GM19328 (cell line): ENCODE data around the gene UBE2M.
"Not testable (repeated sequence)": the region's sequence is repeated elsewhere in the genome, so short reads cannot be mapped to it uniquely, and the experiment has no call there.

Source experiments
- ATAC-seq: cut with Tn5 transposase; IDR thresholded peaks from one replicate; pipeline ENCODE4 v1.9.1; 2021; ENCODE audit warnings: mild to moderate bottlenecking, moderate library complexity; ENCODE audit not compliant: unreplicated experiment

The UBE2M gene

GRCh38 chr19:58542641-58543372, 15.6 kb downstream of the UBE2M start:
- ATAC-seq = not testable (repeated sequence)

- ATAC-seq = not testable (repeated sequence)
Observed at GRCh38 chr19:58539169-58539559, 19.2 kb downstream of the UBE2M start.

GRCh38 chr19:58538257-58539168, 19.9 kb downstream of the UBE2M start:
- no peak for ATAC-seq

GRCh38 chr19:58536852-58537798, 21.3 kb downstream of the UBE2M start:
- no peak for ATAC-seq

GRCh38 chr19:58535857-58536256, 22.6 kb downstream of the UBE2M start:
- ATAC-seq = no peak

GRCh38 chr19:58531034-58531840, 27.2 kb downstream of the UBE2M start:
- ATAC-seq = no peak

GRCh38 chr19:58529405-58529804, 29.0 kb downstream of the UBE2M start:
- no peak for ATAC-seq

- no peak for ATAC-seq
Observed at GRCh38 chr19:58522709-58523108, 35.7 kb downstream of the UBE2M start.

- ATAC-seq = no peak
Observed at GRCh38 chr19:58521651-58522050, 36.8 kb downstream of the UBE2M start.

- no peak for ATAC-seq
Observed at GRCh38 chr19:58520257-58520599, 38.2 kb downstream of the UBE2M start.

GRCh38 chr19:58519355-58520256, 38.8 kb downstream of the UBE2M start, which contains the start of gene ZBTB45:
Gene ZBTB45 (minus strand): TSS chr19:58519810. CDS start chr19:58517673, 2,137 bp downstream.
- peak; percentile 74 for ATAC-seq

- ATAC-seq = no peak
Observed at GRCh38 chr19:58519087-58519354, 39.4 kb downstream of the UBE2M start.

GRCh38 chr19:58518256-58519086, 39.9 kb downstream of the UBE2M start:
- no peak for ATAC-seq

GRCh38 chr19:58516964-58517833, 41.2 kb downstream of the UBE2M start:
- no peak for ATAC-seq

GRCh38 chr19:58516246-58516836, 42.1 kb downstream of the UBE2M start:
- ATAC-seq = no peak

GRCh38 chr19:58515259-58515658, 43.2 kb downstream of the UBE2M start:
- ATAC-seq = no peak

GRCh38 chr19:58514564-58515022, 43.8 kb downstream of the UBE2M start:
- ATAC-seq = no peak
